ENCODE measurements around the gene COX10. TPM values are rescaled to one million over a fixed set of nuclear protein-coding genes. Genes with fewer than 3 reads are reported as not detected.
A peak's percentile ranks its signal among the peaks of the same experiment; 100 is the strongest.

The COX10 gene
- total RNA-seq, 4 donors from 2014 or later, result 12.5 to 36.0 (median 24.3) TPM

GRCh38 chr17:14206891-14207290 lies 137.6 kb downstream of the COX10 start:
- Histone ChIP-seq H3K36me3 (peaks cover 0 to 50% (median 0%) of the 10 kb centered on the region in 3 donors), H3K27ac (no peak overlapping the region), H3K9me3 (no peaks in the 10 kb centered on the region), H3K27me3 (no peaks in the 10 kb centered on the region), H3K4me3 (no peak overlapping the region), H3K4me1 (peaks cover 0 to 23% (median 13%) of the 10 kb centered on the region in 3 donors)
- no peak for TF ChIP-seq CTCF (IDR thresholded peaks at IDR 0.05)
- intact Hi-C loops (cut with DNase I), result no loop called here
- 90 to 97% methylated on average over 6 to 8 of the region's 29 CpGs for WGBS, 2 donors
- no peak for DNase-seq

GRCh38 chr17:14207791-14208190 lies 138.5 kb downstream of the COX10 start:
- TF ChIP-seq CTCF (IDR thresholded peaks at IDR 0.05), result no peak
- TF ChIP-seq POLR2A (IDR thresholded peaks at IDR 0.05), result no peak
- intact Hi-C loops (cut with DNase I), result no loop called here
- Histone ChIP-seq H3K9me3 (no peaks in the 10 kb centered on the region), H3K4me3 (no peak overlapping the region), H3K27ac (no peak overlapping the region), H3K4me1 (peaks cover 0 to 22% (median 13%) of the 10 kb centered on the region in 3 donors), H3K27me3 (no peaks in the 10 kb centered on the region), H3K36me3 (peaks cover 0 to 50% (median 0%) of the 10 kb centered on the region in 3 donors)
- 94 to 100% methylated on average over 3 to 5 of the region's 5 CpGs for WGBS, 2 donors
- no peak for DNase-seq

- no peak overlapping the region for H3K27ac ChIP-seq
- H3K9me3 ChIP-seq, result no peaks in the 10 kb centered on the region
- H3K4me1 ChIP-seq, result peaks cover 0 to 22% (median 13%) of the 10 kb centered on the region in 3 donors
- no peak for DNase-seq
- intact Hi-C loops (cut with DNase I), result no loop called here
- peaks cover 0 to 42% (median 0%) of the 10 kb centered on the region in 3 donors for H3K36me3 ChIP-seq
- 82 to 87% methylated on average over 3 of the region's 3 CpGs for WGBS, 2 donors
- no peak overlapping the region for H3K4me3 ChIP-seq
- no peak for TF ChIP-seq CTCF (IDR thresholded peaks at IDR 0.05)
- TF ChIP-seq POLR2A (IDR thresholded peaks at IDR 0.05), result no peak
- no peaks in the 10 kb centered on the region for H3K27me3 ChIP-seq
Measured at GRCh38 chr17:14209215-14209614, 139.9 kb downstream of the COX10 start.

GRCh38 chr17:14211246-14211645 lies 141.9 kb downstream of the COX10 start:
- Histone ChIP-seq H3K4me3 (no peak overlapping the region), H3K4me1 (peaks cover 0 to 11% (median 5%) of the 10 kb centered on the region in 3 donors), H3K27me3 (no peaks in the 10 kb centered on the region), H3K36me3 (peaks cover 0 to 37% (median 0%) of the 10 kb centered on the region in 3 donors), H3K9me3 (no peaks in the 10 kb centered on the region), H3K27ac (no peak overlapping the region)
- TF ChIP-seq POLR2A (IDR thresholded peaks at IDR 0.05), result no peak
- no peak for TF ChIP-seq CTCF (IDR thresholded peaks at IDR 0.05)
- no peak for DNase-seq
- WGBS, 2 donors, result 89 to 92% methylated on average over 4 of the region's 4 CpGs
- intact Hi-C loops (cut with DNase I), result no loop called here

- 82 to 100% methylated on average over 1 to 2 of the region's 17 CpGs for WGBS, 2 donors
- H3K27ac ChIP-seq, result no peak overlapping the region
- TF ChIP-seq POLR2A (IDR thresholded peaks at IDR 0.05), result no peak
- TF ChIP-seq CTCF (IDR thresholded peaks at IDR 0.05), result peak in 5 of 6 experiments; percentile 16 to 45 (median 40)
- H3K36me3 ChIP-seq, result peaks cover 0 to 34% (median 0%) of the 10 kb centered on the region in 3 donors
- no peaks in the 10 kb centered on the region for H3K27me3 ChIP-seq
- intact Hi-C loops (cut with DNase I), result no loop called here
- no peak for DNase-seq
- H3K9me3 ChIP-seq, result no peaks in the 10 kb centered on the region
- no peak overlapping the region for H3K4me3 ChIP-seq
- peaks cover 0 to 6% (median 0%) of the 10 kb centered on the region in 3 donors for H3K4me1 ChIP-seq
Measured at GRCh38 chr17:14211801-14212200, 142.5 kb downstream of the COX10 start.

Data from esophagus squamous epithelium (tissue), 5 donors.